ENCODE measurements around the gene MGMT. TPM values are rescaled to one million over a fixed set of nuclear protein-coding genes. Genes with fewer than 3 reads are reported as not detected.

MGMT gene
- total RNA-seq, 1 experiment from 2014 or later = 11.5 TPM

- BruUV-seq (replicated peaks) = no TSS peak
- H3K36me3 ChIP-seq (ENCODE audit: control insufficient read depth in 1 of 2, insufficient read depth in 2 of 2, low read length in 2 of 2) = no peaks in the 10 kb centered on the region
Observed at GRCh38 chr10:129421399-129422010, 45.5 kb upstream of the MGMT start.

More at GRCh38 chr10:129421399-129422010, 45.5 kb upstream of the MGMT start:
- Histone ChIP-seq H3K79me2 (ENCODE audit: insufficient read depth, low read length) (no peaks in the 10 kb centered on the region), H3K4me2 (ENCODE audit: low read length) (no peak overlapping the region), H3K9ac (ENCODE audit: low read length) (no peak overlapping the region), H3K9me2 (ENCODE audit: insufficient read depth) (no peaks in the 10 kb centered on the region), H3K9me3 (ENCODE audit: control insufficient read depth in 1 of 2, insufficient read depth in 1 of 2, low read depth in 1 of 2, low read length in 2 of 2) (peaks cover 5 to 9% of the 10 kb centered on the region in 2 experiments; a peak in 2 of 4 replicates), H3K27ac (ENCODE audit: low read depth, low read length) (no peak overlapping the region), H3K27me3 (ENCODE audit: insufficient read depth, low read length) (0 out of 2 replicates have a peak, but pooled peaks cover under 1% of the 10 kb centered on the region), H3K4me1 (ENCODE audit: control insufficient read depth in 1 of 2, insufficient read depth in 2 of 2, low read length in 2 of 2) (no peaks in the 10 kb centered on the region), H4K20me1 (ENCODE audit: insufficient read depth) (no peaks in the 10 kb centered on the region), H2AFZ (ENCODE audit: low read depth, low read length, poor library complexity, severe bottlenecking) (no peak overlapping the region), H3K4me3 (replicated peaks in 1 of 2; ENCODE audit: low read depth in 1 of 2, low read length in 2 of 2) (no peak overlapping the region)
- intact Hi-C loops (cut with micrococcal nuclease) = no loop called here
- POLR2A ChIA-PET = no interaction called here
- DNase-seq (ENCODE audit: low read depth, low spot score) (no peak), ATAC-seq (no peak)
- no peak for TF ChIP-seq ZFX (IDR thresholded peaks at IDR 0.05)
- TF ChIP-seq REST (IDR thresholded peaks at IDR 0.05; ENCODE audit: low read depth) = no peak
- no peak for TF ChIP-seq CTCF (IDR thresholded peaks at IDR 0.05 in 2 of 3, conservative IDR thresholded peaks at IDR 0.05 in 1 of 3; ENCODE audit: borderline replicate concordance in 1 of 3, insufficient read depth in 1 of 3, low read depth in 2 of 3, low read length in 2 of 3)
- no peak for TF ChIP-seq MAX (IDR thresholded peaks at IDR 0.05)
- no peak for TF ChIP-seq TCF7L2 (IDR thresholded peaks at IDR 0.05; ENCODE audit: borderline replicate concordance, extremely low read depth, insufficient read depth, insufficient read length)
- TF ChIP-seq ZBTB33 (IDR thresholded peaks at IDR 0.05; ENCODE audit: extremely low read depth, insufficient replicate concordance, low read length) = no peak
- no peak for TF ChIP-seq RAD21 (IDR thresholded peaks at IDR 0.05; ENCODE audit: low read depth)
- no peak for TF ChIP-seq SRF (IDR thresholded peaks at IDR 0.05; ENCODE audit: low read depth)
- no peak for TF ChIP-seq ELF1 (IDR thresholded peaks at IDR 0.05; ENCODE audit: borderline replicate concordance, low read depth)
- TF ChIP-seq EGR1 (IDR thresholded peaks at IDR 0.05; ENCODE audit: low read depth) = no peak
- no peak for TF ChIP-seq SP1 (IDR thresholded peaks at IDR 0.05; ENCODE audit: low read depth)
- TF ChIP-seq EZH2phosphoT487 (IDR thresholded peaks at IDR 0.05; ENCODE audit: borderline replicate concordance) = no peak
- TF ChIP-seq CEBPB (IDR thresholded peaks at IDR 0.05; ENCODE audit: low read depth) = no peak
- TF ChIP-seq ZNF274 (IDR thresholded peaks at IDR 0.05; ENCODE audit: low read depth, low read length) = no peak
- no peak for TF ChIP-seq YY1 (IDR thresholded peaks at IDR 0.05; ENCODE audit: extremely low read depth, insufficient replicate concordance, low read depth, low read length)
- no peak for TF ChIP-seq POLR2A (IDR thresholded peaks at IDR 0.05; ENCODE audit: borderline replicate concordance, extremely low read depth, insufficient read depth, insufficient read length)
- no peak for TF ChIP-seq ATF3 (IDR thresholded peaks at IDR 0.05)
- no peak for TF ChIP-seq POLR2AphosphoS5 (IDR thresholded peaks at IDR 0.05; ENCODE audit: low read depth, low read length)
- no peak for TF ChIP-seq CBX3 (IDR thresholded peaks at IDR 0.05; ENCODE audit: low read depth)
- CTCF ChIA-PET = no interaction called here
- RAD21 ChIA-PET (ENCODE audit: low non-redundant PET in 1 of 2, low total read pairs in 2 of 2, uncharacterized antibody in 2 of 2, unreplicated experiment in 2 of 2) = no interaction called here
